Sigmoid colon (tissue), 7 donors: ENCODE measurements around the gene LDB2. TPM values are rescaled to one million over a fixed set of nuclear protein-coding genes. Genes with fewer than 3 reads are reported as not detected.

ENCODE experiments used
- DNase-seq: peaks from one replicate; pipeline ENCODE4 v3.0.0-alpha.2; 2019
- H3K27ac ChIP-seq, 4 donors: fragments of 200-600 bp; sonication (generic); one replicate each; pipeline ENCODE4 v1.5.1; 2016 to 2019; ENCODE audit warnings: mild to moderate bottlenecking in 1 of 4
- H3K27me3 ChIP-seq, 3 donors: fragments of 200-600 bp; sonication (generic); one replicate each; pipeline ENCODE4 v1.5.1; 2019; ENCODE audit warnings: mild to moderate bottlenecking in 1 of 3
- H3K36me3 ChIP-seq, 4 donors: fragments of 200-600 bp; sonication (generic); one replicate each; pipeline ENCODE4 v1.5.1; 2016 to 2019
- H3K4me1 ChIP-seq, 4 donors: fragments of 200-600 bp; sonication (generic); one replicate each; pipeline ENCODE4 v1.5.1; 2017 to 2019
- H3K4me3 ChIP-seq, 4 donors: fragments of 200-600 bp; sonication (generic); one replicate each; pipeline ENCODE4 v1.5.1; 2017 to 2019; ENCODE audit warnings: mild to moderate bottlenecking in 2 of 4, moderate library complexity in 1 of 4
- H3K9me3 ChIP-seq, 4 donors: fragments of 200-600 bp in 3 of 4; sonication (generic) in 3 of 4; one replicate each; pipeline versions ENCODE4 v1.5.1 to v1.6.1; 2013 to 2019
- EP300 ChIP-seq, 4 donors: sonication (generic); formaldehyde crosslinking; IDR thresholded peaks; one replicate each; pipeline ENCODE4 v1.6.1; 2017; ENCODE audit warnings: antibody characterized with exemption in 4 of 4
- POLR2A ChIP-seq, 2 donors: fragments of 450-650 bp; IDR thresholded peaks; one replicate each; pipeline ENCODE4 v1.6.1; 2016; ENCODE audit warnings: antibody characterized with exemption in 2 of 2, mild to moderate bottlenecking in 2 of 2, moderate library complexity in 2 of 2
- POLR2AphosphoS5 ChIP-seq, 4 donors: sonication (generic); formaldehyde crosslinking; IDR thresholded peaks; one replicate each; pipeline ENCODE4 v1.6.1; 2017; ENCODE audit warnings: antibody characterized with exemption in 4 of 4
- WGBS, 2 donors: extraction: QIAGEN DNeasy Blood & Tissue Kit; methylation state at CpG; one replicate each; pipeline ENCODE4 v1.1.7; 2013; 5-methylcytosine and 5-hydroxymethylcytosine counted together
- intact Hi-C: fragments of 100-400 bp; cut with DNase I; formaldehyde crosslinking; loops from one replicate; pipeline ENCODE4 v1.15.1; 2023
- polyA plus RNA-seq, 3 donors: library from polyadenylated mRNA; stranded (reverse); fragments of 200-250 nt; gene quantifications; one replicate each; pipeline ENCODE4 v1.2.3, GENCODE V29; 2013
- total RNA-seq, 4 donors: library from RNA; depleted of rRNA; stranded (reverse); fragments of >200 nt; gene quantifications; one replicate each; pipeline ENCODE4 v1.1.0, GENCODE V29; 2016
- TF ChIP-seq, protein P1 (sequence below), 4 experiments: fragments of 450-650 bp in 3 of 4; fragments of 200-600 bp in 1 of 4; IDR thresholded peaks; one replicate each; pipeline ENCODE4 v1.5.1; 2016 to 2019; ENCODE audit warnings: antibody characterized with exemption in 4 of 4, mild to moderate bottlenecking in 3 of 4, moderate library complexity in 2 of 4
- donor health status: healthy with polysubstance abuse.
- donor health status: Bipolar disorder and iron deficiency.
- donor health status: healthy.

The LDB2 gene
- total and polyA plus RNA-seq, 7 donors, result 2.1 to 28.5 (median 18.3) TPM

DNA sequence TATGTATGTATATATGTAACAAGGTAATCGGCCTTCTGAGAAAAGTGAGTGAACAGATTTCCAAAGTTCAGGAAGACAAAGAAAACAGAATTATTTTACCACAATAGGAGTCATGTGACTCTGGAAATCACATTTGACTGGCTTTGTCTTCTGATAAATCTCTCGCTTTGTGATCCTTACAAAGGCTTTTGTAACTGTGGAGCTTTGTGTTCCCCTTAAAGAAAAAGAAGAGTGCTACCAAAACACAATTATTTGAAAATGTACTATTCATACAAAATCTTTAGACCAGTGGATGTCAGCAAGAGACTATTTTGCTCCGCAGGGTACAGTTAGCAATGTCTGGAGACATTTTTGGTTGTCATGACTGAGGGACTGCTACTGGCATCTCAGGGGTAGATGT lies 238.8 kb downstream of the LDB2 start:
- Histone ChIP-seq H3K4me1 (peaks cover 0 to 9% (median 5%) of the 10 kb centered on the region in 4 donors), H3K9me3 (no peaks in the 10 kb centered on the region), H3K27me3 (no peaks in the 10 kb centered on the region), H3K4me3 (no peak overlapping the region), H3K27ac (no peak overlapping the region), H3K36me3 (no peaks in the 10 kb centered on the region)
- intact Hi-C loops, result no loop called here
- TF ChIP-seq, protein P1, sequence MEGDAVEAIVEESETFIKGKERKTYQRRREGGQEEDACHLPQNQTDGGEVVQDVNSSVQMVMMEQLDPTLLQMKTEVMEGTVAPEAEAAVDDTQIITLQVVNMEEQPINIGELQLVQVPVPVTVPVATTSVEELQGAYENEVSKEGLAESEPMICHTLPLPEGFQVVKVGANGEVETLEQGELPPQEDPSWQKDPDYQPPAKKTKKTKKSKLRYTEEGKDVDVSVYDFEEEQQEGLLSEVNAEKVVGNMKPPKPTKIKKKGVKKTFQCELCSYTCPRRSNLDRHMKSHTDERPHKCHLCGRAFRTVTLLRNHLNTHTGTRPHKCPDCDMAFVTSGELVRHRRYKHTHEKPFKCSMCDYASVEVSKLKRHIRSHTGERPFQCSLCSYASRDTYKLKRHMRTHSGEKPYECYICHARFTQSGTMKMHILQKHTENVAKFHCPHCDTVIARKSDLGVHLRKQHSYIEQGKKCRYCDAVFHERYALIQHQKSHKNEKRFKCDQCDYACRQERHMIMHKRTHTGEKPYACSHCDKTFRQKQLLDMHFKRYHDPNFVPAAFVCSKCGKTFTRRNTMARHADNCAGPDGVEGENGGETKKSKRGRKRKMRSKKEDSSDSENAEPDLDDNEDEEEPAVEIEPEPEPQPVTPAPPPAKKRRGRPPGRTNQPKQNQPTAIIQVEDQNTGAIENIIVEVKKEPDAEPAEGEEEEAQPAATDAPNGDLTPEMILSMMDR (IDR thresholded peaks at IDR 0.05), result no peak
- TF ChIP-seq EP300 (IDR thresholded peaks at IDR 0.05) (no peak), POLR2AphosphoS5 (IDR thresholded peaks at IDR 0.05) (no peak), POLR2A (IDR thresholded peaks at IDR 0.05) (no peak)
- no peak for DNase-seq
- 88 to 91% methylated on average over 3 of the region's 3 CpGs for WGBS, 2 donors

DNA sequence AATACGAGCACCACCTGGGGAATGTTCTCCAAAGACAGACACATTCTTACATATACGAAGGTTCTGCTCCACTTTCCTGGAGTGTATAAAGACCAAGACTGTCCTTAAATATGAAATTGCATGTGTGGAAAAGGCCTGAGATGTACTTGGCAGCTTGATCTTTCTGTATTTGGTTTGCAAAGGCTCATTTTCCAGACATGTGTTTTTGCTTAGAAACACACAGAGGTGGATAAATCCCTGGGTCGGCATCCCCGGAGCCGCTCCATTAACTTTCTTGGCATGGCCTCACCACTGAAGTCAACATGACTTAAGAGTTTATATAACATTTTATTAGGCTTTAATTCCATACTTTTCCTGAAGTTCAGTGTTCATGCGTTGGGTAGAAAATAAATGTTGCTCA lies 239.4 kb downstream of the LDB2 start:
- no peak for DNase-seq
- Histone ChIP-seq H3K36me3 (no peaks in the 10 kb centered on the region), H3K27me3 (no peaks in the 10 kb centered on the region), H3K9me3 (no peaks in the 10 kb centered on the region), H3K4me3 (no peak overlapping the region), H3K4me1 (peaks cover 0 to 9% (median 5%) of the 10 kb centered on the region in 4 donors), H3K27ac (no peak overlapping the region)
- TF ChIP-seq, protein P1 (IDR thresholded peaks at IDR 0.05), result no peak
- TF ChIP-seq EP300 (IDR thresholded peaks at IDR 0.05) (no peak), POLR2AphosphoS5 (IDR thresholded peaks at IDR 0.05) (no peak), POLR2A (IDR thresholded peaks at IDR 0.05) (no peak)
- intact Hi-C loops, result no loop called here
- 79 to 81% methylated on average over 6 of the region's 6 CpGs for WGBS, 2 donors

DNA sequence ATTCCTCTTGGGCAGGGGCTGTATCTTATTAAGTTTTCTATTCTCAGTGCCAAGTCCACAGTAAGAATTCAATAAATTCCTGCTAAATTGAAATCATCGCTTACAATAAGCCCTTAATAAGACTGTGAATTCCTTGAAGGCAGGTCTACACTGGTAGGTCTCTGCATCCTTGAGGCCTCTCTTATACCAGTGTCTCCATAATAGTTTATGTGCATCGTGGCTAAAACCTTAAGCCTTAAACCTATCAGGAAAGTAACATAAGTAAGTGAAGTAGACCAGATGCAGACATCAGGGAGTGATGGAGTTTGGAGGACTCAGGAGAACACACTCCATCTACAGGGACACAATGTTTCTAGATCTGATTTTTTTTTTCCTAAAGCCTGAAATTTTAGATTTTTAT lies 240.3 kb downstream of the LDB2 start:
- 73 to 81% methylated on average over 2 of the region's 2 CpGs for WGBS, 2 donors
- no peak overlapping the region for H3K27ac ChIP-seq

DNA sequence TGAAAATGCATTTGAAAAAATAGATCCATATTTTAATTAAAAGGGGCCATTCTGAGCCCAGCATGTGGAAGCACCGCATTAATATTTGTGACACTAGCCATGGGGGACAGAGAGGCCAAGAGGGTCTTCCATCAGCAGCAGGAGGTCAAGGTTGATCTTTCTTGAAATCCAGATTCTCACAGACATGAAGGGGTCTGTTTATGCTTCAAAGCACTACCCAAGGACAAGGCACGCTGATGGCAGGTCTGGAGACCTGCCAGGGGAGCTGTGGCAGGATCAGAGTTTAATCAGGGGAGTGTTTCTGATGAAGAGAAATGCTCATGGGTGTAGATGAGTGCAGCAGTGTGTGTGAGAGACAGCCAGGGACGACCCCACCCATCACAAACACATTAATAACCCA lies 243.3 kb downstream of the LDB2 start:
- intact Hi-C loops, result no loop called here
- Histone ChIP-seq H3K27ac (no peak overlapping the region), H3K4me3 (no peak overlapping the region), H3K27me3 (no peaks in the 10 kb centered on the region), H3K9me3 (no peaks in the 10 kb centered on the region), H3K36me3 (no peaks in the 10 kb centered on the region), H3K4me1 (peaks cover 0 to 9% (median 7%) of the 10 kb centered on the region in 4 donors)
- TF ChIP-seq, protein P1 (IDR thresholded peaks at IDR 0.05), result no peak
- no peak for TF ChIP-seq POLR2A (IDR thresholded peaks at IDR 0.05)
- no peak for TF ChIP-seq POLR2AphosphoS5 (IDR thresholded peaks at IDR 0.05)
- 47 to 72% methylated on average over 3 of the region's 3 CpGs for WGBS, 2 donors
- no peak for DNase-seq

More for the DNA sequence above, 240.3 kb downstream of the LDB2 start:
- Histone ChIP-seq H3K4me1 (peaks cover 0 to 9% (median 5%) of the 10 kb centered on the region in 4 donors), H3K9me3 (no peaks in the 10 kb centered on the region), H3K4me3 (no peak overlapping the region), H3K27me3 (no peaks in the 10 kb centered on the region), H3K36me3 (no peaks in the 10 kb centered on the region)
- TF ChIP-seq, protein P1 (IDR thresholded peaks at IDR 0.05), result no peak
- no peak for TF ChIP-seq POLR2AphosphoS5 (IDR thresholded peaks at IDR 0.05)
- TF ChIP-seq POLR2A (IDR thresholded peaks at IDR 0.05), result no peak
- no peak for TF ChIP-seq EP300 (IDR thresholded peaks at IDR 0.05)
- DNase-seq, result no peak
- intact Hi-C loops, result no loop called here

DNA sequence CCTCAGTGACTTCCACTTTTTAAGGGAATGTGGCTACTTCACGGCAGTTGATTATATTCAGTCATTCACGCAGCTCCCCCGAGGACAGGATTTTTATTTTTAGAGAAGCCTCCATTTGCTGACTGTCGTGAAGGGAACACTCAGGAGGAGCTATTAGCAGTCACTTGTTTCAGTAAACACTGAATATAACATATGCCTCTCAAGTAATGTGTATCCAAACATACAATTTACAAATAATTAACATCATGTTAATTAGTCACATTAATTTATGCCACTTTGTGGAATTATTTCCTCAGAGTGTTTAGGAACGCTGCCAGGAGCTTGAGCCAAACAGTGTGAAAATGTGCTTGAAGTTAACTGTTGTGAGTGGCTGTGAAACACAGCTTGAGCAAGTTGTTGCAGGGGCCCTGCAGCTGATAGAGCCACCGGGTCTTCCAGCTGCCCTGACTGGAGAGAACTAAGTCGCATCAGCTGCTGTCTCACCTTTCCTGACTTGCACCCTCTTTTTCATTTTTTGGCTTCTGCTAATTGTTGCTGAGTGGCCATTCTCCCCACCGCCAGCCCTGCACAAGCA lies 245.6 kb downstream of the LDB2 start:
- TF ChIP-seq POLR2AphosphoS5 (IDR thresholded peaks at IDR 0.05) (no peak), POLR2A (IDR thresholded peaks at IDR 0.05) (no peak), EP300 (IDR thresholded peaks at IDR 0.05) (no peak)
- TF ChIP-seq, protein P1 (IDR thresholded peaks at IDR 0.05), result no peak

More for the DNA sequence above, 245.6 kb downstream of the LDB2 start:
- intact Hi-C loops, result no loop called here
- H3K27me3 ChIP-seq, result no peaks in the 10 kb centered on the region
- H3K36me3 ChIP-seq, result no peaks in the 10 kb centered on the region
- H3K27ac ChIP-seq, result no peak overlapping the region
- DNase-seq, result no peak
- no peaks in the 10 kb centered on the region for H3K9me3 ChIP-seq
- H3K4me3 ChIP-seq, result no peak overlapping the region
- peaks cover 0 to 3% (median 0%) of the 10 kb centered on the region in 4 donors for H3K4me1 ChIP-seq
- 73 to 77% methylated on average over 8 of the region's 8 CpGs for WGBS, 2 donors
